Glutamatergic neuron (in vitro differentiated cells): ENCODE measurements around the gene FXYD1. TPM values are rescaled to one million over a fixed set of nuclear protein-coding genes. Genes with fewer than 3 reads are reported as not detected.

Source experiments
- DNase-seq: peaks from one replicate; pipeline ENCODE4 v3.0.0; 2022
- H3K27ac Mint-ChIP-seq: one replicate; pipeline ENCODE4 v1.8.0; 2020; ENCODE audit warnings: mild to moderate bottlenecking, mixed read lengths, inconsistent platforms; ENCODE audit not compliant: unreplicated experiment
- H3K27me3 Mint-ChIP-seq: one replicate; pipeline ENCODE4 v1.8.0; 2020; ENCODE audit warnings: mild to moderate bottlenecking, moderate library complexity, mixed read lengths, inconsistent platforms; ENCODE audit not compliant: unreplicated experiment
- H3K36me3 Mint-ChIP-seq: one replicate; pipeline ENCODE4 v1.8.0; 2020; ENCODE audit warnings: mild to moderate bottlenecking, mixed read lengths, inconsistent platforms; ENCODE audit not compliant: unreplicated experiment
- H3K4me1 Mint-ChIP-seq: one replicate; pipeline ENCODE4 v1.8.0; 2020; ENCODE audit warnings: mild to moderate bottlenecking, low read depth, mixed read lengths, inconsistent platforms; ENCODE audit not compliant: unreplicated experiment
- H3K4me3 Mint-ChIP-seq: one replicate; pipeline ENCODE4 v1.8.0; 2020; ENCODE audit warnings: mild to moderate bottlenecking, mixed read lengths, inconsistent platforms; ENCODE audit not compliant: unreplicated experiment
- H3K9me3 Mint-ChIP-seq: one replicate; pipeline ENCODE4 v1.8.0; 2020; ENCODE audit warnings: mild to moderate bottlenecking, moderate library complexity, mixed read lengths, inconsistent platforms; ENCODE audit not compliant: unreplicated experiment
- total RNA-seq: library from RNA; stranded (reverse); fragmentation: NEBNext Ultra II Directional; extraction: Animal tissue kit (Norgen Biotek cat#: 25700); gene quantifications from one replicate; pipeline ENCODE4 v1.2.1, GENCODE V29; 2021; ENCODE audit not compliant: unreplicated experiment
- TF ChIP-seq, protein P1 (sequence below): fragments of 200-600 bp; sonication (generic); IDR thresholded peaks from one replicate; pipeline ENCODE4 v1.5.0; 2021; ENCODE audit not compliant: partially characterized antibody, unreplicated experiment

Gene FXYD1
- total RNA-seq, 1 donor from 2014 or later: not detected

DNA sequence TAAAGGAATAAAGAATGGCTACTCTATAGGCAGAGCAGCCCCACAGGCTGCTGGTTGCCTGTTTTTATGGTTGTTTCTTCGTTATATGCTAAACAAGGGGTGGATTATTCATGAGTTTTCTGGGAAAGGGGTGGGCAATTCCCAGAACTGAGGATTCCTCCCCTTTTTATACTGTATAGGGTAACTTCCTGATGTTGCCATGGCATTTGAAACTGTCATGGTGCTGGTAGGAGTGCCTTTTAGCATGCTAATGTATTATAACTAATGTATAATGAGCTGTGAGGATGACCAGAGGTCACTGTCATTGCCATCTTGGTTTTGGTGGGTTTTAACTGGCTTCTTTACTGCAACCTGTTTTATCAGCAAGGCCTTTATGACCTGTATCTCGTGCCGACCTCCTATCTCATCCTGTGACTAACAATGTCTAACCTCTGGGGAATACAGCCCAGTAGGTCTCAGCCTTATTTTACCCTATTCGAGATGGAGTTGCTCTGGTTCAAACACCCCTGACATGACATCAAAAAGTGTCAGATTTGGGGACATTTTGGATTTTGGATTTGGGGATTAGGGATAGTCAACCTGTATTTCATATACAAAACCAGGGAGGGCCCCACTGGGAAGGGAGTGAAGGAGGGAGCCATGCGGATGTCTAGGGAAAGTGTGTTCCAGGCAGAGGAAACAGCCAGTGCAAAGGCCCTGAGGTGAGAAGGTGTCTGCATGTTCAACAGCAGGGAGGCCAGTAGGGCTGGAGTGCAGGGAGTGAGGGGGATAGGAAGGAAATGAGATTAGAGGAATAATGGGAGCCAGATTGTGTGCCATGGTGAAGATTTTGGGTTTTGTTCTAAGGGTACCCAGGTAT is 26.8 kb downstream of the FXYD1 start:
- no peaks in the 10 kb centered on the region for H3K4me1 Mint-ChIP-seq
- DNase-seq: no peak
- TF ChIP-seq, protein P1, sequence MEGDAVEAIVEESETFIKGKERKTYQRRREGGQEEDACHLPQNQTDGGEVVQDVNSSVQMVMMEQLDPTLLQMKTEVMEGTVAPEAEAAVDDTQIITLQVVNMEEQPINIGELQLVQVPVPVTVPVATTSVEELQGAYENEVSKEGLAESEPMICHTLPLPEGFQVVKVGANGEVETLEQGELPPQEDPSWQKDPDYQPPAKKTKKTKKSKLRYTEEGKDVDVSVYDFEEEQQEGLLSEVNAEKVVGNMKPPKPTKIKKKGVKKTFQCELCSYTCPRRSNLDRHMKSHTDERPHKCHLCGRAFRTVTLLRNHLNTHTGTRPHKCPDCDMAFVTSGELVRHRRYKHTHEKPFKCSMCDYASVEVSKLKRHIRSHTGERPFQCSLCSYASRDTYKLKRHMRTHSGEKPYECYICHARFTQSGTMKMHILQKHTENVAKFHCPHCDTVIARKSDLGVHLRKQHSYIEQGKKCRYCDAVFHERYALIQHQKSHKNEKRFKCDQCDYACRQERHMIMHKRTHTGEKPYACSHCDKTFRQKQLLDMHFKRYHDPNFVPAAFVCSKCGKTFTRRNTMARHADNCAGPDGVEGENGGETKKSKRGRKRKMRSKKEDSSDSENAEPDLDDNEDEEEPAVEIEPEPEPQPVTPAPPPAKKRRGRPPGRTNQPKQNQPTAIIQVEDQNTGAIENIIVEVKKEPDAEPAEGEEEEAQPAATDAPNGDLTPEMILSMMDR: no peak
- H3K27me3 Mint-ChIP-seq: peaks cover 3% of the 10 kb centered on the region
- peaks cover 2% of the 10 kb centered on the region for H3K9me3 Mint-ChIP-seq
- peak overlapping the region; percentile 55 for H3K27ac Mint-ChIP-seq
- peaks cover 19% of the 10 kb centered on the region for H3K36me3 Mint-ChIP-seq
- no peak overlapping the region for H3K4me3 Mint-ChIP-seq

DNA sequence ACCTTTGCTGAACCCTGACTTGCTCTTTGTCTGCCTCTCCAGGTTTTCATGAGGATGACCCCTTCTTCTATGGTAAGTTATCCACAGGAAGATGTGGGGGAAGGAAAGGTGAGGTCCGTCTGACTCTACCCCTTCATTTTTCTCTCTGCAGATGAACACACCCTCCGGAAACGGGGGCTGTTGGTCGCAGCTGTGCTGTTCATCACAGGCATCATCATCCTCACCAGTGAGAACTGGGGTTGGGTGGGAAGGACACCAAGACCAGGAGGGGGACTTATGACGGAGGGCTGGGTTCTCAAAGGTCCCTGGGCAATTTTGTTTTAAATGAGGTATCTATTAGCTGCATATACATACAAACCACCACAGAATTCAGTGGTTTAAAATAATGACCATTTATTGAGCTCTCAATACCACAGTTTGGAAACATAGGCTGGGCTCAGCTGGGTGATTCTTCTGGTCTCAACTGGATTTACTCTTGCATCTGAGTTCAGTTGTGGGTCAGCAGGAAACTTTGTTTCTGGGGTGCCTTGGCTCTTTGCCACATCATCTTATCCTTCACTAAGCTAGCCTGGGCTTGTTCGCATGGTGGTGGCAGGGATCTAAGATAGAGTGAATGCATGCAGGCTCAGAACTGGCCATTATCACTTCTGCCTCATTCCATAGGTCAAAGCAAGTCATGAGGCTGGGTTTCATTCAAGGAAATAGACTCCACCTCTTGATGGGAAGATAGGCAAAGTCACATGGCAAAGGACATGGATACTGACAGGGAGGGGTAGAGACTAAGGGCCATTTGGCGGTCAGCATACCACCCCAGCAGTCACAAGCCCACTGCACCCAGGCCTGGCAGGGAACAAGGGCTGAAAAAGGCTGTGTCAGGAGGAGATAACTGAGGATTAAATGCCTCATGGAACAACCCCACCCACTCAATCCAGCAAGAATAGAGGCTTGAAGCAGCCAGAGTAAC is 27.8 kb downstream of the FXYD1 start:
- DNase-seq: no peak
- H3K4me3 Mint-ChIP-seq: no peak overlapping the region
- H3K36me3 Mint-ChIP-seq: peaks cover 19% of the 10 kb centered on the region
- no peak overlapping the region for H3K27ac Mint-ChIP-seq
- H3K4me1 Mint-ChIP-seq: no peaks in the 10 kb centered on the region
- peaks cover 3% of the 10 kb centered on the region for H3K27me3 Mint-ChIP-seq
- peaks cover 2% of the 10 kb centered on the region for H3K9me3 Mint-ChIP-seq
- TF ChIP-seq, protein P1: no peak

DNA sequence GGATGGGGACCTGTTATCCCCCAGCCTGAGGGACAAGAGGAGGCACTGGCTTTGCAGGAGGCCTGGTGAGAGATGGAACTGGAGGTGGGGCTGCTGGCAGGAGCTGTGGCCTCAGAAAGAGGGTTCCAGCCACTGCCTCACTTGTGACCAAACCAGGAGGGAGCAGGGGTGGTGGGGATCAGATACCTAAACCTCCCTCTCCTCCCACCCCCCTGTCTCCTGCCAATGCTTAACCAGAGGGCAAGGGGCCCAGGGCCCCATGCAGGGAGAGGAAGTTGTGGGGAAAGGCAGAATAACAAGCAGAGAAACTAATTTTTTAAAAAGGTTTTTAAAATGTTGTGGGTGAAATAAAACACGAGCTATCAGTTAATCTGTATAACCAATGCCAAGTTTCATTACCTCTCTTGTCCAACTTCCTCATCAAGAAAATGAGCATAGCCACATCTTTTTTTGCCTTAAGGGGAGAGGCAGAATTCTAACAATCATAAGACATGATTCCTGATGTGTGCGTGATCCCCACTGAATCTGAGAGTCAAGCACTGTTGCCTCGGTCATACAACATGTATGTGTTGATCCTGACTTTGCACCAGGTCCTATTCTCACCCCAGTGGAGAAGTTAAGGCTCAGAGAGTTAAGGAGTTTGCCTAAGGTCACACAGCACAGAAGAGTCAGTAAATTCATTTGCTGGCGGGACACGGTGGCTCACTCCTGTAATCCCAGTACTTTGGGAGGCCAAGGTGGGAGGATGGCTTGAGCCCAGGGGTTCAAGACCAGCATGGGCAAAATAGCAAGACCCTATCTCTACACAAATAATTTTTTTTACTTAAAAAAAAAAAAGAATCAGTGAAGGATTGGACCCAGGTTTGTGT is 28.9 kb downstream of the FXYD1 start:
- Mint-ChIP-seq H3K9me3 (peaks cover 2% of the 10 kb centered on the region), H3K4me1 (no peaks in the 10 kb centered on the region), H3K36me3 (peaks cover 15% of the 10 kb centered on the region), H3K27me3 (peaks cover 3% of the 10 kb centered on the region), H3K4me3 (no peak overlapping the region), H3K27ac (no peak overlapping the region)
- DNase-seq: no peak
- TF ChIP-seq, protein P1: no peak

DNA sequence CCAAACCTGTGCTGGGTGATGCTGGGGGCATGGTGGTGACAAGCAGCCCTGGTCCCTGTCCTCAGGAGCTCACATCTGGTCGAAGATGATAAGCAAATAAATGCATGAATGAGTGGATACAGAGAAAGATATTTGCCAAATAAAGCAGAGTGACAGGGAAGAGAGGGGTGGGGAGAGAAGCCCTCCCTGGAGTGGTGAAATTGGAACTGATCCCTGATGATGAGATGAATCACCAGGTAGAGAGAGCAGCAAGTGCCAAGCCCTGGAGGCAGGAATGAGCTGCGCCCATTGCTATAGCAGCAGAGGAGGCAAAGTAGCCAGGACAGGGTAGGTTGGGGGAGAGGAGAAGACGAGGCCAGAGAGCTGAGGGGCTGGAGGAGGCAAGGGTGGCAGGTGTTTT is 29.6 kb downstream of the FXYD1 start:
- DNase-seq: no peak
- no peak overlapping the region for H3K27ac Mint-ChIP-seq
- no peaks in the 10 kb centered on the region for H3K4me1 Mint-ChIP-seq
- peaks cover 2% of the 10 kb centered on the region for H3K9me3 Mint-ChIP-seq
- TF ChIP-seq, protein P1: no peak
- H3K27me3 Mint-ChIP-seq: peaks cover 3% of the 10 kb centered on the region
- H3K4me3 Mint-ChIP-seq: no peak overlapping the region
- peaks cover 15% of the 10 kb centered on the region for H3K36me3 Mint-ChIP-seq
